Testis (tissue), 2 donors: ENCODE results near the gene EBF4.

Source experiments
- CTCF ChIP-seq, 3 experiments: fragments of 450-650 bp in 2 of 3; fragments of 200-600 bp in 1 of 3; sonication (generic) in 1 of 3; IDR thresholded peaks; one replicate each; pipeline ENCODE4 v1.5.1; 2016 to 2019; ENCODE audit warnings: antibody characterized with exemption in 3 of 3, mild to moderate bottlenecking in 2 of 3, moderate library complexity in 1 of 3
- POLR2A ChIP-seq: fragments of 450-650 bp; IDR thresholded peaks from one replicate; pipeline ENCODE4 v1.6.1; 2017; ENCODE audit warnings: antibody characterized with exemption, mild to moderate bottlenecking, moderate library complexity

GRCh38 chr20:2687514-2687913, 5.1 kb upstream of the EBF4 start:
- TF ChIP-seq POLR2A, result no peak
- TF ChIP-seq CTCF (IDR thresholded peaks at IDR 0.05), result no peak
